Endometrium (tissue), 2 donors: Measurements from ENCODE around the gene PRICKLE3.
"Not testable (repeated sequence)": the region's sequence is repeated elsewhere in the genome, so short reads cannot be mapped to it uniquely, and the experiment has no call there.

Source experiments
- FAIRE-seq: peaks from 2 replicates; lab custom pipeline; 2012; peaks lifted over from hg19 to GRCh38; lab: Jason Lieb, UNC
- donor health status: control.
- donor health status: control.

Gene PRICKLE3

GRCh38 chrX:49178537-49178936, 7.6 kb downstream of the PRICKLE3 start:
- FAIRE-seq: no peak

- no peak for FAIRE-seq
Measured at GRCh38 chrX:49177873-49178480, 8.2 kb downstream of the PRICKLE3 start.

DNA sequence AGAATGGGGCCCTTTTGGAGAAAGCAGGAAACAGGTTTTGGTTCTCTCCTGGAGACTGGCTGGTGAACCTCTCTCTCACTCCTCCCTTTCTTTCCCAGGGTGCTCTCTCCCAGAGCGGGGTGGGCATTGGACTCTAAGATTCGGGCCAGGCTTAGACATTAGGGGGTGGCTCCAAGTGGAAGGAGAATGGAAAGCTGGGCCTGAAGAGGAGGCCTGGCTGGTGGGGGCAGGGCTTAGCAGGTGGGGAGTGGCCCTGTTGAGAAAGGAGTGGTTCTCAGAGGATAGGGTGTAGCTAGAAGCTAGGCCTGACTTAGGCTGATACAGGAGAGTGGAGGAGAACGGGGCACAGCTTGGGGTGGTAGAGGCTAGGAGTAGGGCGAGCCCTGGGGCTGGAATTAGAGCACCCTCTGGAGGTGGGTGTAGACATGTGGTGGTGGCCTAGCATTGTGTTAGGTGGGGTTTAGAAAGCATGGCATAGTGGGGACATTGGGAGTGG, 8.8 kb downstream of the PRICKLE3 start:
- FAIRE-seq: no peak

DNA sequence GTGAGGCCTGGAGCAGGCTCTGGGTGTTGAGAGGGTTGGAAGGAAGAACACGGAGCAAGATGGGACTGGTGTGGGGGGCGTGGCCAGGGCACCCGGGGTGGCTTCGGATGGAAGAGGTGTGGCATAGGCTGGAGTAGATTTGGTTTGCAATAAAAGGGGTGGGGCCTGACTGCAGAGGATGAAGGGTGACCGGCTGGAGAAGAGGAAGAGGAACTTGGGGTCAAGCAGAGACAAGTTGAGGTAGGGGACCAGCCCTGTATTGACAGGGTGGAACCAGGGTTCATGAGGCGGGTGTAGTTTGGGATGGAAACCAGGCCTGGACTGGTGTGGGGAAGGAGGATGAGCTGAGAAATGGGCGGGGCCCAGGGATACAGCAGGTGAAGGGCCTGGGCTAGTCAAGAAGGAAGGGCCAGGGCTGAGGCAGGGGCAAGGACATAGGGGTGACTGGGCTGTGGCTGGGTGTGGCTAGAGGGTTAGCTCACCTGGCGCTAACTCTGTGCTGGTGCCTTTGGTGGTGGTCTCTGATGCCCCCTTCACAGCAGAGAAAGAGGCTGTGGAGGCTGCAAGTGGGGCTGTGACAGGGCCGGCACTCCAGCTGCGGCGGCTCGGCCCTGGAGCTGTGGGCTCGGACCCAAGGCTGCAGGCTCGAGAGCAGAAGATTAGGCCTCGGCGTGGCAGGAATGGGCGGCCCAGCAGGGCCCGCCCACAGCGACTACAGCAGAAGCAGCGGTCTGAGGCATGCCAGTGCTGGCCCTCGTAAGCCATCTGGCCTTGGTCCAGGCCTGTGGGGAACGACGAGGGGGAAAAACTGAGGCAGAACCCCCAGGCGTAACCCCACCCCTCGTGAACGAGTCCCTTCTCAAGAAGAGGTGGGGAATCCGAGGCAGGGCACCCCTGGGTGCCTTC, 9.5 kb downstream of the PRICKLE3 start:
- no peak for FAIRE-seq

GRCh38 chrX:49175435-49176274, 10.5 kb downstream of the PRICKLE3 start:
- no peak for FAIRE-seq

DNA sequence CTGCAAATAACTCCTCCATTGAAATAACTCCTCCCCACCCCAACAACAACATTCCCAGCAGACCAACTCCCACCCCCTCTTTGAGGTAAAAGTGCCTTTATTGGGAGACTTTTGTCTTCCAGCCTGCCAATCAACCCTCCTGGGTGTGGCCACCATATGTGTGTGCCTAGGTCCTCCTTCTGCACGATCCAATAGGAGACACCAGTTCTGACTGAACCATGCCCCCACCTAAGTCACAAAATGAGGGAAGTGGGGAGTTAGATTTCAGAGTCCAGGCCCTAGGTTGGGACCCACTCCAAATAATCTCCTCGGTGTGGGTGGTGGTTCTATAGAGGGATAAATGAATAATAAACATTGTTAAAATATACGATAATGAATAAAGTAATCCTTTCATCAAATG, 11.4 kb downstream of the PRICKLE3 start:
- no peak for FAIRE-seq

GRCh38 chrX:49173544-49173943, 12.6 kb downstream of the PRICKLE3 start:
- not testable (repeated sequence) for FAIRE-seq

DNA sequence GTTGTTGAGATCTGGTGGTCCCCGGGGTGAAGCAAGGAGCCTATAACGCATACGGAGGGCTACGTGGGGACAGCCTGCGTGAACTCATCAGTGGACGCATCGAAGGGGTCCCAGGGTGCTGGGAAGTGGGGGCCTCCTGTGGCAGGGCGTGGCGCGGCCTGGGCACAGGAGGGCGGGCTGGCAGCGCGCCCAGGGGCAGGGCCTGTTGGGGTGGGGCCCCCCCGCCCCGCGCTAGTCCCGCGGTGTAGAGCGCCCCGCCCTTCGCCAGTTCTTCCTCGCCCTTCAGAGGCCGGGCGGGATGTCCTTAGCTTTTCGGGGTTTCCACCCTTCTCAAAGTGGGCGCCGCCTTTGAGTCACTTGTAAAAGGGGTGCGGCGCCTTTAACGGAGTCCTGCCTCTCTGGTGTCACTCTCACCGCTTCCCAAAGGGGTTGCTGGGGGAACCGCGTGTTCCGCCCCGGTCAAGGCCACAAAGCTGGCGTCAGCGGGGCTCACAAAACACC, 13.8 kb downstream of the PRICKLE3 start:
- FAIRE-seq: no peak

- FAIRE-seq: no peak
Measured at GRCh38 chrX:49171752-49172279, 14.4 kb downstream of the PRICKLE3 start, which contains the start of gene PLP2. PLP2 (plus strand) TSS chrX:49171898; CDS start chrX:49172001, 103 bp downstream.

- no peak for FAIRE-seq
Measured at GRCh38 chrX:49167740-49168108, 18.4 kb downstream of the PRICKLE3 start.

DNA sequence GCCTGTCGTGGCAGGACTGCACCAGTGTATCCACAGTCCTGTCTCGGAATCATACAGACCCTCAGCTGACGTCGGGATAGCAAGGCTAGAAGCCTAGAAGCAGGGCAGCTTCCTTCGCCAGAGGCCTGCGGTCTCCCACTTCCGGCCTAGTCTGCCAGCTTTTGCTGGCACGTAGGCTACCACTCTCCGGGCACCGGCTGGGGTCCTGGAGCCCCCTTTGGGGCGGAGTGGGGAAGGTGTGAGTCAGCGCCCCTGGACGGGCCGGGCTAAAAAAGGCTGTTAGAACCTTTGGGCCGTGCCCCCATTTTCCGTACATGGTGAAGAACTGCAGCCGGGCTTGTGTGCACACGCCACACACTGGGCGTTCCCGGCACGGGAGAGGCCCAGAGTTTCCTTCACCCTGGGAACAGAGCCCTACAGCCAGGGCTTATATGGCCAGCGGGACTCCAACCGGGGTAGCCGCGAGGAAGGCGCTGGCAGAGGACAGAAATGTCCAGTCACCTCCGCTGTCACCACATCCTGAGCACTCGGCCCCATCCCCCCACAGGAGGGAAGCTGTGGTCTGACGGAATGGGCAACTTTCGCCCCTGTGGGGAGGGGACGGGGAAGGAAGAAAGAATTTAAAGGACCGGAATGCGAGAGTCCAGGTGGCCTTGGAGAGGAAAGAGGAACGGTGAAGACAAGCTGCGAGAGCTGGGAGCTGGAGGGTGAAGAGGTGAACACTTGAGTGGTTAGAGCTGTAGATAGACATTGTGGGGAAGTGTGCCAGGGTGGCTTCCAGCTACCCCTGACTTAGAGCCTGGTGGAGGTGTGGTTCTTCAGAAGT, 19.0 kb downstream of the PRICKLE3 start:
- no peak for FAIRE-seq

DNA sequence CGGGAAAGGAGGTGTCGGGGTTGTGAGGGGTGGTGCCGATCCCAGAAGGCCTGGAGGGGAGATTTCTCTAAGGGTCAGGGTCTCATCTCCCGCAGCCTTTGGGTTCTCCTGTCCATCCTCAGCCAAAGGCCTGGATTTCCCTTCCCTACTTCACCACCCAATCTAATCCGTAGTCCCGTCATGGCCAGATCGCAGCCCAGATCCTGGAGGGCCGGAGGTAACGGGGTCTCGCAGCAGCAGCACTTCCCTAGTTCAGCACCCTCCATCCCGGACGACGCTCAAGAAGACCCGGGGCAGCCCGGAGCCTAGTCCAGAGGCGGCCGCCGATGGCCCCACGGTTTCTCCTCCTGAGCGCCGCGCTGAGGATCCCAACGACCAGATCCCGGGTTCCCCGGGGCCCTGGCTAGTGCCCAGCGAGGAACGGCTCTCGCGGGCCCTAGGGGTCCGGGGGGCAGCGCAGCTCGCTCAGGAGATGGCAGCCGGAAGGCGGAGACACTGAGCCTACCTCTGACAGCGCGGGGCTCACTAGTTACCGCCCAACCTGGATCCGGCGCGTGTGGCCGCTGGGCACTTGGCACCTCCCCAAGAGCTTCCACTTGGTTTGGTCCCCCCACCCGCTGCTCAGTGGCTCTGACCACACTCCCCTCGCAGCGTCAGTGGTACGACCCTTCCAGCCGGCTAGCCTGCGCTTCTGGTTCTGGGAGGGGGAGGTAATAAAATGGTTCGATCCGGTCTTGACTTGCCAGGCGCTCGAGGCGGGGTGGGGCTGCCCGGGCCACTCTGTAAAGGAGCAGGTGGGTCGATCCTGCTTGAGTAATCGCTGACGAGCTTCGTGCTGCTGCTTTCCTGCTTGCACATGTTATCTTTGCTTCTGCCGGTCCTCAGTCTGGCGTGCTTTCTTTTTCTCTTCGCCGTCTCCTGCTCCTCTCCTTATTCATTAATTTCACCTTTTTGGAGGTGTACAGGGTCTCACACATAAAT, 20.0 kb downstream of the PRICKLE3 start:
- no peak for FAIRE-seq

GRCh38 chrX:49164589-49165360, 21.4 kb downstream of the PRICKLE3 start:
- no peak for FAIRE-seq

DNA sequence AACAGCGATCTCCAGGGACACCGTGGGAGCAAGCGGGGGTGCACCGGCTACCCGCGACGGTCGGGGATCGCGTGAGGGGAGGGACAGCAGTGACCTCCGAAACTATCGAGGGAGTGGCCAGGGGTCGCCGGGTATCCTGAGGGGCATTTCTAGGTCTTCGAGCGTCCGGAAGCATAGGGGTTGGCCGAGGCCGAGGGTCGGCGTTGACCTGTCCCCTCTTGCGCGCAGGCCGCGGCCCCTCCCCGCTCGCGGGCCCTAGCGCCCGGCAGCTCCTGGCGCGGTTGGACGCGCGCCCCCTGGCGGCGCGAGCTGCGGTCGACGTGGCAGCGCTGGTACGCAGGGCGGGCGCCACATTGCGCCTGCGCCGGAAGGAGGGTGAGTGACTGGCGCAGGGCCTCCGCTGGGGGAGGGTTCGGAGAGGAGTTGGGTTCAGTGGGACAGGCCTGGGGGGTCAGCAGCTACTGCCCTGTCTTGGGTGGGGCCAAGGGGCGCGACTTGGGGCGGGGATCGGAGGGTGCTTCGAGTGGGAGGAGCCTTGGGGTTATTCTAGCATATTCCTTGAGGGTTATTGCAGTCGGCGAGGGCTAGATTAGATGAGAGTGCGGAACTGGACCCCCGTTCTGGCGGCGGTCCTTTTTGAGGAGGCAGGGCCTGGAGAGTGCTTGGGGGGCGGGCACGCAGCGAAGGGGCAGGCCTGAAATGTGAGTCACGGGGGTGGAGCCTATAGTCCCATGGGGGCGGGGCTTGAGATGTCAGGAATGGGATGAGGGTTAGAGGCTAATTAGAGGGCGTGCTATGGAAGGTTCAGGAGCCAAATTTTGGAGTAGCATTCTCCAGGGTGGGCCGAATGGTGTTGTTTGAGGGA, 22.4 kb downstream of the PRICKLE3 start:
- FAIRE-seq: no peak

DNA sequence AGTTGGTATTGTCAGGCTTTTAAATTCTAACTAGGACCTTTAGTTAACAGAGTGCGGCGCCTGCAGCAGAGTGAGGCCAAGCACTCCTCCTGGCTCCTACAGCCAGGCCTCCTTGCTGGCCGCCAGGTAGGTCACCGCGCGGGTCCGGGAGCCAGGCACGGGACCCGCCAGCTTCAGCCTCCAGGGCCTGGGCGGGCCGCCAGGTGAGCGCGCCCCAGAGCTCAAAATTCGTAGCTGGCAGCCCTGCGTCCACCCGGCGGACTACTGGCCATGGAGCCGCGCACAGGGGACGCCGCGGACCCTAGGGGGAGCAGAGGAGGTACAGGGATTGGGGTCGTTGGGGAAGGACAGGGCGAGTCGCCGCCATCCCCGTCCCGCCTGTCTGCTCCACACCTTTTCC, 23.6 kb downstream of the PRICKLE3 start, which contains the start of gene MAGIX:
TSS of gene MAGIX (plus strand) at position 139 of the 400 bp plus-strand sequence. CDS start at position 271, 132 bp downstream.
- FAIRE-seq: no peak

DNA sequence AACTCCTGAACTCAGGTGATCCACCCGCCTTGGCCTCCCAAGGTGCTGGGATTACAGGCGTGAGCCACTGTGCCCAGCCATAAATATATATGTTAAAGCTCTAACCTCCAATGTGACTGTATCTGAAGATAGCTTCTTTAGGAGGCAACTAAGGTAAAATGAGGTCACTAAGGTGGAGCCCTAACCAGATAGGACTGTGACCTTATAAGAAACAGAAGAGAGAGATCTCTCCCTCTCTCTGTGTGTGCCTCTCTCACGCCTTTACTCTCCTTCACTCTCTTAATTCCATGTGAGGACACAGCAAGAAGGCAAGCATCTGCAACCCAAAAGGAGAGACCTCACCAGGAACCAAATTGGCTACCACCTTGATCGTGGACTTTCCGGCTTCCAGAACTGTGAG, 24.5 kb downstream of the PRICKLE3 start:
- FAIRE-seq: no peak

GRCh38 chrX:49160908-49161307, 25.3 kb downstream of the PRICKLE3 start:
- no peak for FAIRE-seq

GRCh38 chrX:49157194-49157593, 29.0 kb downstream of the PRICKLE3 start:
- FAIRE-seq: no peak
